GM12891 (cell line): ENCODE results near the gene PSMD1.

ENCODE experiments used
- DNase-seq: peaks from one replicate; pipeline ENCODE4 v3.0.0; 2011; ENCODE audit warnings: low spot score; ENCODE audit not compliant: insufficient read length
- FAIRE-seq: peaks from 2 replicates; lab custom pipeline; 2011; peaks lifted over from hg19 to GRCh38; lab: Jason Lieb, UNC
- PAX5 ChIP-seq: IDR thresholded peaks from 2 replicates; pipeline ENCODE4 v1.6.1; 2011; ENCODE audit warnings: low read length, moderate library complexity, mild to moderate bottlenecking; ENCODE audit not compliant: insufficient read depth, severe bottlenecking
- POLR2A ChIP-seq: IDR thresholded peaks from 2 replicates; pipeline ENCODE4 v1.6.1; 2011; ENCODE audit warnings: low read depth, low read length, control low read depth
- POLR2AphosphoS5 ChIP-seq: IDR thresholded peaks from 2 replicates; pipeline ENCODE4 v1.6.1; 2011; ENCODE audit warnings: low read depth, low read length, control low read depth
- POU2F2 ChIP-seq: IDR thresholded peaks from 2 replicates; pipeline ENCODE4 v1.6.1; 2011; ENCODE audit warnings: low read depth, mild to moderate bottlenecking, control low read depth, low read length, moderate library complexity
- SPI1 ChIP-seq: IDR thresholded peaks from 2 replicates; pipeline ENCODE4 v1.6.1; 2011; ENCODE audit warnings: low read depth, low read length, control low read depth
- TAF1 ChIP-seq: IDR thresholded peaks from 2 replicates; pipeline ENCODE4 v1.6.1; 2011; ENCODE audit warnings: low read depth, low read length, control low read depth

Gene PSMD1

GRCh38 chr2:231126123-231126522 lies 69.5 kb downstream of the PSMD1 start:
- TF ChIP-seq POLR2A (no peak), POLR2AphosphoS5 (no peak)
- DNase-seq (no peak), FAIRE-seq (no peak)

- no peak for FAIRE-seq
- no peak for DNase-seq
- TF ChIP-seq PAX5 = no peak
- no peak for TF ChIP-seq POLR2AphosphoS5
- TF ChIP-seq POU2F2 = no peak
- TF ChIP-seq TAF1 = no peak
- no peak for TF ChIP-seq SPI1
- no peak for TF ChIP-seq POLR2A
These were observed 70.8 kb downstream of the PSMD1 start for GRCh38 chr2:231127480-231127879.

- TF ChIP-seq TAF1 (no peak), POLR2A (no peak)
- DNase-seq (no peak), FAIRE-seq (no peak)
These were observed 71.3 kb downstream of the PSMD1 start for GRCh38 chr2:231127936-231128335.

GRCh38 chr2:231128541-231128940 lies 71.9 kb downstream of the PSMD1 start:
- FAIRE-seq = peak; percentile 41
- TF ChIP-seq TAF1 = no peak
- no peak for TF ChIP-seq SPI1
- no peak for TF ChIP-seq POLR2AphosphoS5
- TF ChIP-seq POLR2A = no peak
- TF ChIP-seq PAX5 = no peak
- TF ChIP-seq POU2F2 = no peak
- no peak for DNase-seq

- DNase-seq (no peak), FAIRE-seq (no peak)
- TF ChIP-seq PAX5 = no peak
- no peak for TF ChIP-seq POLR2AphosphoS5
- TF ChIP-seq SPI1 = no peak
- TF ChIP-seq TAF1 = no peak
- no peak for TF ChIP-seq POU2F2
- no peak for TF ChIP-seq POLR2A
These were observed 72.5 kb downstream of the PSMD1 start for GRCh38 chr2:231129216-231129615.

- DNase-seq (no peak), FAIRE-seq (no peak)
- TF ChIP-seq TAF1 = no peak
- no peak for TF ChIP-seq POLR2AphosphoS5
- no peak for TF ChIP-seq POU2F2
- no peak for TF ChIP-seq SPI1
- TF ChIP-seq POLR2A = no peak
- TF ChIP-seq PAX5 = no peak
These were observed 73.8 kb downstream of the PSMD1 start for GRCh38 chr2:231130336-231131056.

GRCh38 chr2:231132129-231132528 lies 75.5 kb downstream of the PSMD1 start:
- TF ChIP-seq POU2F2 (no peak), PAX5 (no peak), TAF1 (no peak), SPI1 (no peak), POLR2A (no peak), POLR2AphosphoS5 (no peak)
- FAIRE-seq = no peak
- no peak for DNase-seq

GRCh38 chr2:231133365-231134099 lies 76.9 kb downstream of the PSMD1 start:
- DNase-seq (no peak), FAIRE-seq (no peak)
- TF ChIP-seq PAX5 (no peak), SPI1 (no peak), POU2F2 (no peak), TAF1 (no peak), POLR2AphosphoS5 (no peak), POLR2A (no peak)

GRCh38 chr2:231134910-231135655 lies 78.4 kb downstream of the PSMD1 start:
- FAIRE-seq = no peak

More at GRCh38 chr2:231134910-231135655, 78.4 kb downstream of the PSMD1 start:
- TF ChIP-seq TAF1 (no peak), POLR2A (no peak), POLR2AphosphoS5 (no peak), SPI1 (no peak), PAX5 (no peak), POU2F2 (no peak)
- DNase-seq = no peak
